NCI-H2029 treated with DMSO at 0.1 percent for 48 hours (cell line): ENCODE measurements around the gene HARBI1.

ENCODE experiments used
- DNase-seq: peaks from one replicate; lab custom pipeline; 2025; lab: John Stamatoyannopoulos, UW

HARBI1 gene, protein sequence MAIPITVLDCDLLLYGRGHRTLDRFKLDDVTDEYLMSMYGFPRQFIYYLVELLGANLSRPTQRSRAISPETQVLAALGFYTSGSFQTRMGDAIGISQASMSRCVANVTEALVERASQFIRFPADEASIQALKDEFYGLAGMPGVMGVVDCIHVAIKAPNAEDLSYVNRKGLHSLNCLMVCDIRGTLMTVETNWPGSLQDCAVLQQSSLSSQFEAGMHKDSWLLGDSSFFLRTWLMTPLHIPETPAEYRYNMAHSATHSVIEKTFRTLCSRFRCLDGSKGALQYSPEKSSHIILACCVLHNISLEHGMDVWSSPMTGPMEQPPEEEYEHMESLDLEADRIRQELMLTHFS

GRCh38 chr11:46617134-46617971 lies at the start of gene HARBI1, which contains the start of gene ATG13:
Gene HARBI1, minus strand, starts transcription at chr11:46617227. Its CDS starts 990 bp downstream, at chr11:46616237.
Gene ATG13, plus strand, starts transcription at chr11:46617553. Its CDS starts 26,739 bp downstream, at chr11:46644292.
- peak; percentile 94 for DNase-seq

- DNase-seq = no peak
Measured at GRCh38 chr11:46666516-46666915, 49.5 kb upstream of the HARBI1 start.

GRCh38 chr11:46665356-46665755 lies 48.3 kb upstream of the HARBI1 start:
- DNase-seq = no peak

DNA sequence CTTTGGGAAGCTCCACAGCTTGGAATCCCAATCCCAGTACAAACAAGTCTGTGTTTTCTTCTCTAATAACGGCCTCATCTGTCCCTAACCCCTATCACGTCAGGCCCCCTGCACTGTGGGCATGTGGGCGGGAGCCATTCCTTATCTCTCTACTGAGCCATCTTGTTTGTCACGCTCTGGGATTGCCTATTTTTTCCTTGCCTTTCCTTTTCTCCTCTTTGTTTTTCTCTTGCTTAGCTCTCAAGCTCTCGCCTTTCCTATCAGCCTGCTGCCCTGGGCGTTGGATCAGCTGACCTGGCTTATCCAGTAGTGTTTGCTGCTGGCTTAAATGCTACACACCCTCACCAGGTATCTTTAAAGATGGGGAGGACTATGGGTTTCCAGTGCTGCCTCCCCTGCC lies 47.6 kb upstream of the HARBI1 start:
- DNase-seq = no peak

GRCh38 chr11:46663277-46663940 lies 46.4 kb upstream of the HARBI1 start:
- DNase-seq = no peak

DNA sequence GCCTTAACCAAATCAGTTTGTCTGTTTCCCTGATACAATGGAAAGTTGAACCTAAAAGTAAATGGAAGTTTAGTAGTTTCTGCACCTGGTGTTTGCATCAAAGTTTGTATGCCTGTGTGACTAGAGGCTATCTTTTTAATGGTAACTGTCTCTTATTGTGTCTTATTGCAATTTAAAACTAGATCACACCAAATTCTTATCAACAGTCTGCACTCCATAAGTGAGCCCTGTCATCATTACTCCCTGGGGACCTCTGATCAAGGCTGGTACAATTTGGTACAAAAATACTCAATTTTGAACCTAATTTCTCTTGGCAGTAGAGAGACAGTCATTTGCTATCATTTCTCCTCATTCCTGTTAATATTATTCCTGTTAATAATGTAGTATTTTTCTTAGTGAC lies 45.3 kb upstream of the HARBI1 start:
- no peak for DNase-seq

GRCh38 chr11:46661836-46662235 lies 44.8 kb upstream of the HARBI1 start:
- no peak for DNase-seq

- no peak for DNase-seq
Measured at GRCh38 chr11:46659908-46660307, 42.9 kb upstream of the HARBI1 start.

DNA sequence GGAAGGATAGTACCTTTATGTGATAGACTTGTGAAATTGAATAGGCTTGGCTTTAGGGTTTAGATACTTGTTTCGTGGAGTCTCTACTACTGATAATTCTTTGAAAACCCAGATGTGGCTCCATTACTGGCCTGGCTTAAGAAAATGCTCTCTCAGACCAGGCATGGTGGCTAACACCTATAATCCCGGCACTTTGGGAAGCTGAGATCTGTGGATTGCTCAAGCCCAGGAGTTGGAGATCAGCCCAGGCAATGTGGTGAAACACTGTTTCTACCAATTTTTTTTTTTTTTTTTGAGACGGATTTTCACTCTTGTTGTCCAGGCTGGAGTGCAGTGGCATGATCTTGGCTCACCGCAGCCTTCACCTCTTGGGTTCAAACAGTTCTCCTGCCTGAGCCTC lies 41.2 kb upstream of the HARBI1 start:
- DNase-seq = no peak

- no peak for DNase-seq
Measured at GRCh38 chr11:46657186-46657585, 40.2 kb upstream of the HARBI1 start.

DNA sequence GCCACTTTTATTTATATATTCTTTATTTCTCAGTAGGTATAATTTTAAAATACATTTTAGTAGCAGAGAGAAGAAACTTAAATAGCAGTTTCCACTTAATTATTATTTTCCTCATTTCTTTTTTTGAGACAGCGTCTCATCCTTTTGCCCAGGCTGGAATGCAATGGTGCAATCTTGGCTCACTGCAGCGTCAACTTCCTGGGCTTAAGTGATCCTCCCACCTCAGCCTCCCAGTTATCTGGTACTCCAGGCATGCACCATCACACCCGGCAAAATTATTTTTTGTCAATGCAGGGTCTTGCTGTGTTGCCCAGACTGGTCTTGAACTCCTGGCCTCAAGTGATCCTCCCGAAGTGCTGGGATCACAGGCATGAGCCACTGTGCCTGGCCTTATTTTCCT lies 38.6 kb upstream of the HARBI1 start:
- DNase-seq = no peak

- peak; percentile 69 for DNase-seq
Measured at GRCh38 chr11:46649180-46649738, 32.2 kb upstream of the HARBI1 start.

GRCh38 chr11:46643986-46644385 lies 27.0 kb upstream of the HARBI1 start:
- no peak for DNase-seq

GRCh38 chr11:46643531-46643930 lies 26.5 kb upstream of the HARBI1 start:
- DNase-seq = no peak

DNA sequence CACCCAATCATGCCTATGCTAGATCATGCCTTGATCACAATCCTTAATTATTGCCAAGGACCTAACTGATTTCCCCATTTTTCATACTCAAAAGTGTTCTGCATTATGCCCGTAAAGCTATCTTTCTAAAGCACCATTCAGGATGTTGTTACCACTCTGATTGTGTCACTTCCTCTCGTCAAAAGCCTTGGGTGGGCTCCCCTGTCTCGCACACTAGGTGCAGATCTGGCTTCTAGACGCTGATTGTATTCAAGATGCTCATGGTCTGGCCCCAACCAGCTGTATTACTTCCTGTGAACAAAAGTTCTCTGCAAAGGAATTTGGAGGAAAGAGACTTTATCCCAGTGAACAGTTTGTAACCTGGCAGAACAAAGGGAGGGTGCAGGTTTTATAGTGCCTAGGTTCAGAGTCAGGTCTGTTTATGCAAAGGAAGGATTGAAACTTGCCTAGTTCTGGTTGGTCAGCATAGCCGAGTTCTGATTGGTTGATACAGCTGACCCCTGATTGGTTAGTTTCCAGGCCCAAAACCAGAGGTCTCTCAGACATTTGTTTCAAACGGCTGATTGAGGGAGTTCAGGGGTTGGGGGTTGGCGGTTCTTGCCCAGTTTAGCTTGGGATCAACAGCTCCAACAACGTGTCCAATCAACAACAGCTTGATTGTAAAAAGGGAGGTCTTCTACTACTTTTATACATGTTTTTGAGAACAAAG lies 25.8 kb upstream of the HARBI1 start:
- no peak for DNase-seq

DNA sequence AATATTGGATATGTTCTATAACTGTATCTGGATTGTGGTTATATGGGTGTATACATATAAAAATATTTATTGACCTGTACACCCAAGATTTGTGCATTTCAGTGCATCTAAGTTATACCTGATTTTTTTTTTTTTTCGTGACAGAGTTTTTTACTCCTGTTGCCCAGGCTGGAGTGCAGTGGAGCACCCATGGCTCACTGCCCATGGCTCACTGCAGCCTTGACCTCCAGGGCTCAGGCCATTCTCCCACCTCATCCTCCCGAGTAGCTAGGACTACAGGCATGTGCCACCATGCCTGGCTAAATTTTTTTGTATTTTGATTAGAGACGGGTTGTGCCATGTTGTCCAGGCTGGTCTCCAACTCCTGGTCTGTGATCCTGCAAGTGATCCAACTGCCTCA lies 24.6 kb upstream of the HARBI1 start:
- no peak for DNase-seq

GRCh38 chr11:46640036-46640788 lies 23.2 kb upstream of the HARBI1 start:
- no peak for DNase-seq

GRCh38 chr11:46639197-46639839 lies 22.3 kb upstream of the HARBI1 start:
- DNase-seq = no peak

- no peak for DNase-seq
Measured at GRCh38 chr11:46637546-46637945, 20.5 kb upstream of the HARBI1 start.

GRCh38 chr11:46635557-46636139 lies 18.6 kb upstream of the HARBI1 start:
- no peak for DNase-seq
